A549 (cell line): ENCODE data around the gene SDC1.

Experiments used
- BHLHE40 ChIP-seq: IDR thresholded peaks from 2 replicates; pipeline ENCODE4 v1.6.1; 2012; ENCODE audit warnings: low read depth, low read length, inconsistent platforms
- CHD4 ChIP-seq: fragments of 200-600 bp; sonication (generic); IDR thresholded peaks from 2 replicates; pipeline ENCODE4 v1.6.1; 2016; ENCODE audit warnings: antibody characterized with exemption, mild to moderate bottlenecking, borderline replicate concordance
- EHF ChIP-seq: fragments of 250-450 bp; sonication (Bioruptor Pico); IDR thresholded peaks from 2 replicates; pipeline ENCODE4 v1.5.0; 2020; ENCODE audit warnings: mild to moderate bottlenecking
- ESRRA ChIP-seq: fragments of 150-350 bp; IDR thresholded peaks from 2 replicates; pipeline ENCODE4 v1.6.1; 2014; ENCODE audit warnings: mild to moderate bottlenecking, low read length, borderline replicate concordance
- HOXA7 ChIP-seq: fragments of 250-450 bp; sonication (Bioruptor Pico); IDR thresholded peaks from 2 replicates; pipeline ENCODE4 v1.5.0; 2020; ENCODE audit warnings: mild to moderate bottlenecking, moderate library complexity
- HOXB5 ChIP-seq: fragments of 250-450 bp; sonication (Bioruptor Pico); IDR thresholded peaks from 2 replicates; pipeline ENCODE4 v1.5.0; 2020; ENCODE audit warnings: mild to moderate bottlenecking, moderate library complexity
- MYC ChIP-seq: IDR thresholded peaks from 2 replicates; pipeline ENCODE4 v1.6.1; 2012; ENCODE audit warnings: mild to moderate bottlenecking, inconsistent platforms, low read length, improper control_type of control experiment, borderline replicate concordance
- POLR2A ChIP-seq: IDR thresholded peaks from 2 replicates; pipeline ENCODE4 v1.6.1; 2012; ENCODE audit warnings: mild to moderate bottlenecking, low read length
- TF ChIP-seq, protein P1 (sequence below): fragments of >200 bp; sonication (Bioruptor Twin); formaldehyde crosslinking; IDR thresholded peaks from 3 replicates; pipeline ENCODE4 v1.5.1; 2016
- TF ChIP-seq, protein P2 (sequence below): fragments of 200-600 bp; sonication (generic); IDR thresholded peaks from 2 replicates; pipeline ENCODE4 v1.6.1; 2016; ENCODE audit warnings: antibody characterized with exemption, mild to moderate bottlenecking, moderate library complexity

DNA sequence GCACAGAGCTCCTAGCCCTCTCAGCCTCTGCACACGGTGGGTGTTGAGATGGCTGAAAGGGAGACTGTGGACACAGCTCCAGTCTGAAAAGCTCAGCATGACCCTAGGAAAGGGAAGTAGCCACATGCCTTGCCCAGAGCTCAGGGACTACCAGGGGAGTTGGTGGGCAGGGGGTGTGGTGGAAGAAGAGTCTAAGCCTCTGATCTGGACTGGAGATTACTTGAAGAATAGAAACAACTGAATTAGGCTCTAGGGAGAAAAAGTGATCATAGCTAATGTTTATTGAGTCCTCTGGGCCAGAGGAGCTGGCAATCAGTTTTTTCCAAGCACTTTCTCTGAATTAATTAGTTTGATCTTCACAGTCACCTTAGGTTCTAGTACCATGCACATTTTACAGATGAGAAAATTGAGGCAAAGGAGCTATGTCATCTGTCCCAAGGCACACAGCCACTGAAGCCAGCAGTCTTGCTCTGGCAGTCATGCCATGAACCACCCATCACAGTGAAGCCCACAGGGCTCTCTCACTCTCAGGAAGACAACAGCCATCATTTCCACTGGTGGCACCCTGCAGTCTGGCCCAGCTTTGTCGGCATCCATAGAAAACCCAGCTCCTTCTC, 10.3 kb downstream of the SDC1 start:
- no peak for TF ChIP-seq CHD4
- TF ChIP-seq, protein P1, sequence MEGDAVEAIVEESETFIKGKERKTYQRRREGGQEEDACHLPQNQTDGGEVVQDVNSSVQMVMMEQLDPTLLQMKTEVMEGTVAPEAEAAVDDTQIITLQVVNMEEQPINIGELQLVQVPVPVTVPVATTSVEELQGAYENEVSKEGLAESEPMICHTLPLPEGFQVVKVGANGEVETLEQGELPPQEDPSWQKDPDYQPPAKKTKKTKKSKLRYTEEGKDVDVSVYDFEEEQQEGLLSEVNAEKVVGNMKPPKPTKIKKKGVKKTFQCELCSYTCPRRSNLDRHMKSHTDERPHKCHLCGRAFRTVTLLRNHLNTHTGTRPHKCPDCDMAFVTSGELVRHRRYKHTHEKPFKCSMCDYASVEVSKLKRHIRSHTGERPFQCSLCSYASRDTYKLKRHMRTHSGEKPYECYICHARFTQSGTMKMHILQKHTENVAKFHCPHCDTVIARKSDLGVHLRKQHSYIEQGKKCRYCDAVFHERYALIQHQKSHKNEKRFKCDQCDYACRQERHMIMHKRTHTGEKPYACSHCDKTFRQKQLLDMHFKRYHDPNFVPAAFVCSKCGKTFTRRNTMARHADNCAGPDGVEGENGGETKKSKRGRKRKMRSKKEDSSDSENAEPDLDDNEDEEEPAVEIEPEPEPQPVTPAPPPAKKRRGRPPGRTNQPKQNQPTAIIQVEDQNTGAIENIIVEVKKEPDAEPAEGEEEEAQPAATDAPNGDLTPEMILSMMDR, result no peak
- no peak for TF ChIP-seq EHF
- no peak for TF ChIP-seq POLR2A
- TF ChIP-seq ESRRA, result no peak
- TF ChIP-seq MYC, result no peak
- no peak for TF ChIP-seq HOXA7 (CRISPR knock-in tag)
- TF ChIP-seq HOXB5 (CRISPR knock-in tag), result no peak
- TF ChIP-seq BHLHE40, result no peak
- TF ChIP-seq, protein P2, sequence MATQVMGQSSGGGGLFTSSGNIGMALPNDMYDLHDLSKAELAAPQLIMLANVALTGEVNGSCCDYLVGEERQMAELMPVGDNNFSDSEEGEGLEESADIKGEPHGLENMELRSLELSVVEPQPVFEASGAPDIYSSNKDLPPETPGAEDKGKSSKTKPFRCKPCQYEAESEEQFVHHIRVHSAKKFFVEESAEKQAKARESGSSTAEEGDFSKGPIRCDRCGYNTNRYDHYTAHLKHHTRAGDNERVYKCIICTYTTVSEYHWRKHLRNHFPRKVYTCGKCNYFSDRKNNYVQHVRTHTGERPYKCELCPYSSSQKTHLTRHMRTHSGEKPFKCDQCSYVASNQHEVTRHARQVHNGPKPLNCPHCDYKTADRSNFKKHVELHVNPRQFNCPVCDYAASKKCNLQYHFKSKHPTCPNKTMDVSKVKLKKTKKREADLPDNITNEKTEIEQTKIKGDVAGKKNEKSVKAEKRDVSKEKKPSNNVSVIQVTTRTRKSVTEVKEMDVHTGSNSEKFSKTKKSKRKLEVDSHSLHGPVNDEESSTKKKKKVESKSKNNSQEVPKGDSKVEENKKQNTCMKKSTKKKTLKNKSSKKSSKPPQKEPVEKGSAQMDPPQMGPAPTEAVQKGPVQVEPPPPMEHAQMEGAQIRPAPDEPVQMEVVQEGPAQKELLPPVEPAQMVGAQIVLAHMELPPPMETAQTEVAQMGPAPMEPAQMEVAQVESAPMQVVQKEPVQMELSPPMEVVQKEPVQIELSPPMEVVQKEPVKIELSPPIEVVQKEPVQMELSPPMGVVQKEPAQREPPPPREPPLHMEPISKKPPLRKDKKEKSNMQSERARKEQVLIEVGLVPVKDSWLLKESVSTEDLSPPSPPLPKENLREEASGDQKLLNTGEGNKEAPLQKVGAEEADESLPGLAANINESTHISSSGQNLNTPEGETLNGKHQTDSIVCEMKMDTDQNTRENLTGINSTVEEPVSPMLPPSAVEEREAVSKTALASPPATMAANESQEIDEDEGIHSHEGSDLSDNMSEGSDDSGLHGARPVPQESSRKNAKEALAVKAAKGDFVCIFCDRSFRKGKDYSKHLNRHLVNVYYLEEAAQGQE, result no peak
